Mesenteric fat pad (tissue), 1 donor: ENCODE data around the gene HLA-F. TPM values are rescaled to one million over a fixed set of nuclear protein-coding genes. Genes with fewer than 3 reads are reported as not detected.

Experiments used
- DNase-seq: peaks from one replicate; pipeline ENCODE4 v3.0.0-alpha.2; 2020; ENCODE audit warnings: low spot score
- total RNA-seq: library from RNA; stranded (reverse); fragmentation: NEBNext Ultra II Directional; extraction: Animal tissue kit (Norgen Biotek cat#: 25700); gene quantifications from one replicate; pipeline ENCODE4 v1.2.1, GENCODE V29; 2021
- donor health status: DM: yes; HTN: yes; CAD: no.

The HLA-F gene
- total RNA-seq, 1 donor from 2014 or later, result 66.5 TPM

DNA sequence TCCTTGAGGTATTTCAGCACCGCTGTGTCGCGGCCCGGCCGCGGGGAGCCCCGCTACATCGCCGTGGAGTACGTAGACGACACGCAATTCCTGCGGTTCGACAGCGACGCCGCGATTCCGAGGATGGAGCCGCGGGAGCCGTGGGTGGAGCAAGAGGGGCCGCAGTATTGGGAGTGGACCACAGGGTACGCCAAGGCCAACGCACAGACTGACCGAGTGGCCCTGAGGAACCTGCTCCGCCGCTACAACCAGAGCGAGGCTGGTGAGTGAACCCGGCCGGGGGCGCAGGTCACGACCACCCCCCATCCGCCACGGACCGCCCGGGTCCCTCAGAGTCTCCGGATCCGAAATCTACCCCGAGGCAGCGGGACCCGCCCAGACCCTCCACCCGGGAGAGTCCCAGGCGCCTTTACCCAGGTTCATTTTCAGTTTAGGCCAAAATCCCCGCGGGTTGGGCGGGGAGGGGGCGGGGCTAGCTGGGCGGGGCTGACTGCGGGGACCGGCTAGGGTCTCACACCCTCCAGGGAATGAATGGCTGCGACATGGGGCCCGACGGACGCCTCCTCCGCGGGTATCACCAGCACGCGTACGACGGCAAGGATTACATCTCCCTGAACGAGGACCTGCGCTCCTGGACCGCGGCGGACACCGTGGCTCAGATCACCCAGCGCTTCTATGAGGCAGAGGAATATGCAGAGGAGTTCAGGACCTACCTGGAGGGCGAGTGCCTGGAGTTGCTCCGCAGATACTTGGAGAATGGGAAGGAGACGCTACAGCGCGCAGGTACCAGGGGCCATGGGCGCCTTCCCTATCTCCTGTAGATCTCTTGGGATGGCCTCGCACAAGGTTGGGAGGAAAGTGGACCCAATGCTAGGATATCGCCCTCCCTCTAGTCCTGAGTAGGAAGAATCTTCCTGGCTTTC lies 693 bp downstream of the HLA-F start:
- DNase-seq, result no peak

DNA sequence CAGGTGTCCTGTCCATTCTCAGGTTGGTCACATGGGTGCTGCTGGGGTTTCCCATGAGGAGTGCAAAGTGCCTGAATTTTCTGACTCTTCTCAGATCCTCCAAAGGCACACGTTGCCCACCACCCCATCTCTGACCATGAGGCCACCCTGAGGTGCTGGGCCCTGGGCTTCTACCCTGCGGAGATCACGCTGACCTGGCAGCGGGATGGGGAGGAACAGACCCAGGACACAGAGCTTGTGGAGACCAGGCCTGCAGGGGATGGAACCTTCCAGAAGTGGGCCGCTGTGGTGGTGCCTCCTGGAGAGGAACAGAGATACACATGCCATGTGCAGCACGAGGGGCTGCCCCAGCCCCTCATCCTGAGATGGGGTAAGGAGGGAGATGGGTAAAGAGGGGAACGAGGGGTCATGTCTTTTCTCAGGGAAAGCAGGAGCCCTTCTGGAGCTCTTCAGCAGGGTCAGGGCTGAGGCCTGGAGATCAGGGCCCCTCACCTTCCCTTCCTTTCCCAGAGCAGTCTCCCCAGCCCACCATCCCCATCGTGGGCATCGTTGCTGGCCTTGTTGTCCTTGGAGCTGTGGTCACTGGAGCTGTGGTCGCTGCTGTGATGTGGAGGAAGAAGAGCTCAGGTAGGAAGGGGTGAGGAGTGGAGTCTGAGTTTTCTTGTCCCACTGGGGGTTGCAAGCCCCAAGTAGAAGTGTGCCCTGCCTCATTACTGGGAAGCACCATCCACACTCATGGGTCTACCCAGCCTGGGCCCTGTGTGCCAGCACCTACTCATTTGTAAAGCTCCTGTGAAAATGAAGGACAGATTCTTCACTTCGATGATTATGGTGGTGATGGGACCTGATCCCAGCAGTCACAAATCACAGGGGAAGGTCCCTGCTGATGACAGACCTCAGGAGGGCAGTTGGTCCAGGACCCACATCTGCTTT lies 2.0 kb downstream of the HLA-F start:
- DNase-seq, result no peak

DNA sequence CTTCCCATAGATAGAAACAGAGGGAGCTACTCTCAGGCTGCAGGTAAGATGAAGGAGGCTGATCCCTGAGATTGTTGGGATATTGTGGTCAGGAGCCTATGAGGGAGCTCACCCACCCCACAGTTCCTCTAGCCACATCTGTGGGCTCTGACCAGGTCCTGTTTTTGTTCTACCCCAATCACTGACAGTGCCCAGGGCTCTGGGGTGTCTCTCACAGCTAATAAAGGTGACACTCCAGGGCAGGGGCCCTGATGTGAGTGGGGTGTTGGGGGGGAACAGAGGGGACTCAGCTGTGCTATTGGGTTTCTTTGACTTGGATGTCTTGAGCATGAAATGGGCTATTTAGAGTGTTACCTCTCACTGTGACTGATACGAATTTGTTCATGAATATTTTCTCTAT lies 2.8 kb downstream of the HLA-F start:
- DNase-seq, result no peak

- no peak for DNase-seq
Measured at GRCh38 chr6:29726571-29727194, 3.4 kb downstream of the HLA-F start.

DNA sequence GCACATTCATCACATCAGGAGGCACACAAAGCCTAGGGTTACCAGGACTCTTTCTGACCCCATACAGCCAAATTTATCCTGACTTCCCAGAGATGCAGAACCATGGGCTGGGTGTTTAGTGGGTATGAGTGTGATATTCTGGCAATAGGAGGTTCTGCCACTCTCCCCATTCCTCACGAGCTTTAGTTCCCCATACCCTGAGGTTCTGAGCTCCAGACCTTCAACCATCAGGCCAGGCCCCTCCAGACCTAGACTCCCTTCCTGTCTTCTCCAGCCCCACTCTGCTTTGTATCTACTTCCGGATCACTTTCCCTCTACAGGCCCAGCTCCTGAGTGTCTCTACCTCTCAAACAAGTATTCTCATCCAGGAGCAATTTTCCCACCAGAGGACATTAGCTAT lies 4.4 kb downstream of the HLA-F start:
- no peak for DNase-seq

DNA sequence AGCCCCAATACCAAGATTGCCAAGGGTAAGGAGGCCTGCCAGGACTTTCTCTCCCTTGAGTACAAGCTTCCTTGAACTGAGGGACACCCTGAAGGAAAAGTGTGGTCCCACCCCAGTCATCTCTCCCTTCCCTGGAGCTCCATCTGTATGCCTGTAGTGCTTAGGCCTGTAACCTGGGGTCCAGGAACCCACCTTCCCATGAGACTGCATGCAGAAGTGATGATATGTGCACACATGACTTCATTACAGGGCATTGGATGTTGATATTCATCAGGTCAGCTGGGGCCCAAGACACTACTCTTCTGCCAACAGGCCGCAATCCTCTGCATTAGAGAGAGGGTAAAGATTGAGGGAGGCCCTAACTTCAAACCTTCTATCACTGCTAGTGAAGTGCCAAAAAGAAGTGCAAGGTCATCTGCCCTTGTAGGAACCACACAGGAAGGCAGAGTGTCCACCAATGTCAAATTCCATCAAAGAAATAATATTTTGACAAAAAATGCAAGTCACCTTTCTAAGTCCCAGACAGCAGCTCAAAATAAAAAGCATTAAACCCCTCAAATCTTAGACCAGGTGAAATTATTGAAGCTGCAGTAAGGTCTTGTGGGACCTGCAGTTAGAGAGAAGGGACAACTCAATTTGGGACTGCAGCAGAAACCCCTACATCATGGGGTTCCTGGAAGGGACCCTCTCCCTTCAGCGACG lies 5.1 kb downstream of the HLA-F start:
- no peak for DNase-seq

- no peak for DNase-seq
Measured at GRCh38 chr6:29728875-29729270, 5.6 kb downstream of the HLA-F start.

DNA sequence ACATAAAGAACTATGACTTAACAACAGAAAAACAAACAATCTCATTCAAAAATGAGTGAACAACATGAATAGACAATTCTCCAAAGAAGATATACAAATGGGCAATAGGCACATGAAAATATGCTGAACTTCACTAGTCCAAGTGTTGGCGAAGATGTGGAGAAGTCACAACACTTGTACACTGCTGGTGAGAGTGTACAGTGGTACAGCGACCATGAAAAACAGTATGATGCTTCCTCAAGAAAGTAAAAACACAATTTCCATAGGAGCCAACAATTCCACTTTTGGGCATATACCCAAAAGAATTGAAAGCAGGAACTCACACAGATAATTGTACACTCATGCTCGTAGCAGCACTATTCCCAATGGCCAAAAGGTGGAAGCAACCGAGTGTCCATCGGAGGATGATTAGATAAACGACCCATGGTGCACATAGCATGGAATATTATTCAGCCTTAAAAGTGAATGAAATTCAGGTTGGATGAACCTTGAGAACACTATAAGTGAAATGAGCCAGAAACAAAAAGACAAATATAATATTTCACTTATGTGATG lies 6.6 kb downstream of the HLA-F start:
- no peak for DNase-seq

DNA sequence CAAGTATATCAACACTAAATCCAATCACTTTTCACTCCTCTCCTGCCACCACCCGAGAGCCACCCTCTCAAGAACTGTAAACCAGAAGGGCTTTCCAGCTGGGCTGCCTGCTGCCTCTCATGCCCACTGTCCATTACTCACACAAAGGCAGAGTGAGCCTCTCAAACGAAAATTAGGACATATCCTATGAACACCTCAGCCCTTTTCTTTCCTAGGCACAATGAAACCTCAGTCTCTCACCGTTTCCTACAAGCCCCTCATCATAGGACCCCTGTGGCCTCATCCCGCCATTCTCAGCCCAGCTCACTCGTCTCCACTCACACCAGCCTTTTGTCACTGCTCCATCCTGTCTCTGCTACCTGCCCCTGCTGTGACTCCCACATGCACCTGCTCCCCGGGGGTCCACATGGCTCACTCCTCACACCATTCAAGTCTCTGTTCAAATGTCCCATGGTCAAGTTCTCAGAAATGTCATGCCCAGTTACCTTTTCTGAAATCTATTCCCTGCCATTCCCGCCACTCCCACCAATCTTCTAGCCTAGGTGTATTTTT lies 7.4 kb downstream of the HLA-F start:
- no peak for DNase-seq

DNA sequence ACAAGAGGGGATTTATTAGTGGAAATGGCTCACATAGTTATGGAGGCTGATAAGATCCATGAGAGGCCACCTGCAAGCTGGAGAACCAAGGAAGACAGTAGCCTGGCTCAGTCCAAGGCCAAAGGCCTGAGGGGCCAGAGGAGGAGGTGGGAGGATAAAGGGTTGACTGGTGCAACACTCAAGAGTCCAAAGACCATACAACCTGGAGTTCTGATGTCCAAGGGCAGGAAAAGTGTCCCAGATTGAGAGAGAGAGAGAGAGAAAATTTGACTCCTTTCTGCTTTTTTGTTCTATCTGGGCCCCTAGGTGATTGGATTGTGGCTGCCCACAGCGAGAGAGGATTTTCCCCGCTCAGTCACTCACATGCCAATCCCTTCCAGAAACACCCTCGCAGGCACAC lies 8.0 kb downstream of the HLA-F start:
- DNase-seq, result no peak

GRCh38 chr6:29733057-29733456 lies 9.8 kb downstream of the HLA-F start:
- no peak for DNase-seq

DNA sequence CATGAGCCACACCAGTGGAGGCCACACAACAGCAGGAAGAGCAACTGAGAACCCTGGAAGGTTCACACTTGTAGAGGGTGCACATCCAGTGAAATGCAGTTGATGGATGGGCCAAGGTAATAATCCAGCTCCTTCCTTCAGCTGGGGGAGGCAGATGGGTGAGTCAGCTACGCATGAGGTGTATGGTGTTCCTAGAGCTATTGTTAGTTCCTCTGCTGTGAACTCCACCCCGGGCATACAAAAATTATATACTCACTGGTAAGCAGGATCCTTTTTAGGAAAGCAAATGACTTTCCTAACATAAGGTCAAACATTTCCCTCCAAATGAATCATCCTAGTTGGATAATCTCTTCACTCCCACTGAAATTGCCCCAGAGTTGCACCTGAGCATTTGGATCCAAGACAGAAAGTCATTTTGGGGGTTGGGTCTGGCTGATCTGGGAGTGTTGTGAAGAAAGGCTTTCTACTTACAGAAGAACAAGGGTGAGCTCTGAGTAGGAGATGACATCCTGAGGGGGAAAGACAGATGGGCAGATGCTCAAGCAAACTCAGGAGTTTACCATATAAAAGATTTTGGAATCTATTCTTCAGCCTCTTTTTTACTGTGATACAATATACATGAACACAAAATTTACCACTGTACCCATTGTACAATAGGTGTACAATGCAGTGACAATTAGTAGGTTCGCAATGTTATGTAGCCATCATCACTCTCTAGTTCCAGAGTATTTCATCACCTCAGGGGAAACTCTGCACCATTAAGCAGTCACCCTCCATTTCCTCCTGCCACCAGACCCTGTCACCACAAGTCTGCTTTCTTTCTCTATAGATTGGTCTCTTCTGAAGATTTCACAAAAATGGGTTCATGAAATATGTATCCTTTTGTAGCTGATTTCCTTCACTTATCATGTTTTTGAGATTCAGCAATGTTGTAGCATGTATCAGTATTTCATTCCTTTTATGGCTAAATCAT lies 11.1 kb downstream of the HLA-F start:
- no peak for DNase-seq

DNA sequence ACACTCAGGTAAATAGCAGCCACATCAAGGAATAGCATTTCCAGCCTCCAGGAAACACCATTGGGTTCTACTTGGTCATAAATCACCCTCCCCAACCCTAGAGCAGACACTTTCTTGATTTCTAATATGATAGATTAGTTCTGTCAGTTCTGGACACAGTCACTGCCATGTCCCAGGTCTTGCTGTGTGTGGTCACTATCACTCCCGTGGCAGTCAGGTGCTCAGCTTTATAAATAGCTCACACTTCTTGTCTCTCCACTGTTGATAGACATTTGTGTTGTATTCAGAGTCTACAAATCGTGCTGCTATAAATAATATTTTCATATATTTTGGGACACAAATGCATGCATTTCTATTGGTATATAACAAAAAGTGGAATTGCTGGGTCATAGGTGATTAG lies 13.3 kb downstream of the HLA-F start:
- no peak for DNase-seq

DNA sequence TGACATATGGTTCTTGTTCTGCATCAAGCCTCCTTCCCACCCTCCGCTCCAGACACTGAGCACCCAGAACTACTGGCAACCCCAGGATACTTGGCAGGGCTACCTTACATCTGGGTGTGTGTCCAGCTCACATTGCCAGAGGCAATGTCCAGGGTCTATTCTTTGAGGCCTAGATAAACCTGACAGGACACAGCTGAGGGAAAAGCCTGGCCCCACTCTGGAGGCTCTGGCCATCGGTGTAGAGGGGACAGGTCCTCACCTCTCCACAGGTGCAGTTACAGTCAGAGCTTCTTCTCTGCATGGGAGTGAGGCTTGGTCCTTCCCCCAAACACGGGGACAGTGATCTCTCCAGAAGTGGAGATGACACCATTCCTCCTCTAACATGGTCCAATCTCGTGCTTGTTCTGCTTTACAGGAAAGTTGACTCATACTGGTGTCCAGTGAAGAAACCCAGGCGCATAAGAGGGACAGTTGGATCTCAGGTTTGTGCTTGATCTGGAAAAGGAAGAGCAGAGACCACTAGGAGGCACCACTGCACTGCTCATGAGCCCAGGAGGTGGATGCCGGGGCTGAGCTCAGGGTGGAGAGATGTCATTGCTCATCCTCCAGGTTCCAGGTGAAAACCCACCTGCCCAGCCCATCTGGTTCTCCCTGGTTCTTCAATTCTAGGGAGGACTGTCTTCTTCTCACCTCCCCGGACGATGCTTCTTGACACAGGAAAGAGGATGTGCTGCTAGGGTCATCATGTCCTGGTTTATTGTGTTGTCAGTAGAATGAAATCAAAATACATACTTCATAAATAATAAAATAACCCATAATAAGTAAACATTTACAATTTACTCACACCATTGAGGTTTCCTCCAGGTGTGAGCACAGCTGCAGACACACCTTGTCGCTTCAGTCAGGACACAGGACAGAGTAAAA lies 14.7 kb downstream of the HLA-F start:
- DNase-seq, result no peak

DNA sequence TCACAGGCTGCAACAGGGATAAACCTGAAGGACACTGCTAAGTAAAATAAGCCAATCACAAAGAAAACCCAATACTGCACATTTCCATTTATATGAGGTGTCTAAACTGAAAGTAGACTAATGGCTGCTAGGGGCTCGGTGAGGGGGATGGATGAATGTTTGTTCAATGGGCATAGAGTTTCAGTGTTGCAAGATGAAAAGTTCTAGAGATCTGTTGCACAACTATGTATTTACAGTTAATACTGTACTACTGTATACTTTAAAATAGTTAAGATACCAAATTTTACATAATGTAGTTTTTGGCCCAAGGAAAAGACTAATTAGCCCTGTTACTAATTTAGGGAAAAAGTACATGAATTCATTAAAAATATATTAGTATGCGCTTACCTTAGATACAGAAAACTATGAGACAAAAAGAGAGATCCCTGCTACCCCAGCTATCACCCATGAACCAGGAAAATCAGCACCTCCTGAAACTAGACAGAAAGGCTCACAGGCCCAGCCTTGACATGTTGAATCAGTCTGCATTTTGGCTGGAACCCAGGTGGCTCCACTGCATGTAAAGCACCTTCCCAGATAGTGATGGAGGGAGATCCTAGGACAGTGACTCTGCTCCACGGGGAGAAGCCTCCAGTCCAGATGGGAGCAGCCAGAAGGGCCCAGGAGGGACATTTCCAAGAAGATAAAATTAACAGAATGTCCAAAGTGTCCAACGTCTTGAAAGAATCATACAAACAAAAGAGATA lies 16.1 kb downstream of the HLA-F start:
- DNase-seq, result no peak

DNA sequence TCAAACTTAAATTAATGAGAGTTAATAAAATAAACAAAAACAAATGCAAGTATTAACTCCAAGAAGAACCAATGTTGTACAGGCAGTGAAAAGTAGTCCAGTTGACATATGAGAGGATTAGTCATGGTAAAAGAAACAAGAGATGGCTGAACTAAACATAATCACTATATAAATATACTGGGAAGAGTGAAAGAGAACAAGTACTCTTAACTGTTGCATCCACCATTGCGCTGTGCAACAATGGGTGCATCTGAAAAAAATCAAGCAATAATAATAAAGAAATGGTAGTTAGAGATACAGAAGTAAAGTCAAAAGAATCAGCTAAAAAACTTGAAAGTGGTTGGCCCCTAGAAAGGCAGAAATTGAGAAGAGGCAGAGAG lies 16.6 kb downstream of the HLA-F start:
- no peak for DNase-seq

DNA sequence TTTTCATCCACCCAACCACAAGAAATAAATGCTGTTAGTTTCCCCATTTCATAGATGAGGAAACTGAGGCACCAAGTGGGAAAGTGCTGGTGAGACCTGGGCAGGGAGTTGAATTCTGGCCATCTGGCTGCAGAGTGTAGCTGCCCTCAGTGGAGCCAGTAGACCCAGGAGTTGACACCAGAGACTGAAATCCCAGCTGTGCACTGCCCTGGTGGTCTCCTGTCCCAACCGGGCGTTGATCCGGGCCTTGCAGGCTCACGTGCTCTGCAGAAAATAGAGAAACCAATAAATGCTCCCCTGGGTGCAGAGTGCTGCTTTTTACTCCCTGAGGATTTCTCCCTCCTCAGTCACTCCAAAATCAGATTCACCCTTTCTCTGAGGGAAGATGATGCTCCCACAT lies 18.4 kb downstream of the HLA-F start:
- DNase-seq, result no peak
